Measurements from ENCODE around the gene TNS4.

Gene TNS4

GRCh38 chr17:40540448-40540847 lies 39.0 kb upstream of the TNS4 start:
- no peaks in the 10 kb centered on the region for H3K9me3 Mint-ChIP-seq
- peak overlapping the region; percentile 97 for H3K27ac Mint-ChIP-seq
- peaks cover 25% of the 10 kb centered on the region for H3K27me3 Mint-ChIP-seq
- H3K36me3 Mint-ChIP-seq = peaks cover 11% of the 10 kb centered on the region
- CTCF ChIA-PET = interaction anchor here (0.6 to 15.0 kb wide), 10 partner anchors 8 to 179 kb away, joined by 3 to 271 read pairs (median 4); no protein-coding TSS in a partner anchor
- peaks cover 92% of the 10 kb centered on the region for H3K4me1 Mint-ChIP-seq
- H3K4me3 Mint-ChIP-seq = peak overlapping the region; percentile 74
- DNase-seq = peak; percentile 67

- DNase-seq = peak; percentile 20
- H3K4me1 Mint-ChIP-seq = peaks cover 93% of the 10 kb centered on the region
These were observed 38.4 kb upstream of the TNS4 start for GRCh38 chr17:40539711-40540411.

GRCh38 chr17:40538936-40539705 lies 37.7 kb upstream of the TNS4 start:
- DNase-seq = peak; percentile 20
- Mint-ChIP-seq H3K9me3 (no peaks in the 10 kb centered on the region), H3K27ac (peak overlapping the region; percentile 97), H3K4me3 (no peak overlapping the region), H3K27me3 (peaks cover 25% of the 10 kb centered on the region), H3K36me3 (peaks cover 9% of the 10 kb centered on the region), H3K4me1 (peaks cover 98% of the 10 kb centered on the region)
- CTCF ChIA-PET = interaction anchor here (0.6 to 15.0 kb wide), 9 partner anchors 10 to 176 kb away, joined by 3 to 271 read pairs (median 4); no protein-coding TSS in a partner anchor

More at GRCh38 chr17:40539711-40540411, 38.4 kb upstream of the TNS4 start:
- Mint-ChIP-seq H3K36me3 (peaks cover 9% of the 10 kb centered on the region), H3K27me3 (peaks cover 25% of the 10 kb centered on the region), H3K4me3 (peak overlapping the region; percentile 74), H3K27ac (peak overlapping the region; percentile 97), H3K9me3 (no peaks in the 10 kb centered on the region)
- CTCF ChIA-PET = interaction anchor here (0.8 to 15.0 kb wide), 12 partner anchors 7 to 179 kb away, joined by 3 to 271 read pairs (median 4); no protein-coding TSS in a partner anchor

- DNase-seq = peak; percentile 19
- Mint-ChIP-seq H3K4me1 (peaks cover 98% of the 10 kb centered on the region), H3K4me3 (no peak overlapping the region), H3K27me3 (peaks cover 25% of the 10 kb centered on the region), H3K36me3 (peaks cover 12% of the 10 kb centered on the region), H3K9me3 (no peaks in the 10 kb centered on the region), H3K27ac (peak overlapping the region; percentile 11)
- CTCF ChIA-PET = interaction anchor here (0.6 to 15.0 kb wide), 5 partner anchors 11 to 111 kb away, joined by 3 to 271 read pairs (median 9); no protein-coding TSS in a partner anchor
These were observed 36.9 kb upstream of the TNS4 start for GRCh38 chr17:40538019-40538935.

- H3K36me3 Mint-ChIP-seq = peaks cover 14% of the 10 kb centered on the region
- no peak for DNase-seq
- peaks cover 20% of the 10 kb centered on the region for H3K27me3 Mint-ChIP-seq
- no peak overlapping the region for H3K27ac Mint-ChIP-seq
- peaks cover 98% of the 10 kb centered on the region for H3K4me1 Mint-ChIP-seq
- H3K9me3 Mint-ChIP-seq = no peaks in the 10 kb centered on the region
- H3K4me3 Mint-ChIP-seq = no peak overlapping the region
- CTCF ChIA-PET = interaction anchor here (0.9 to 15.0 kb wide), 6 partner anchors 12 to 176 kb away, joined by 3 to 271 read pairs (median 6); partner anchors contain the start of gene GJD3
These were observed 35.1 kb upstream of the TNS4 start for GRCh38 chr17:40536295-40537171.

- Mint-ChIP-seq H3K9me3 (no peaks in the 10 kb centered on the region), H3K27ac (peak overlapping the region; percentile 68), H3K36me3 (peaks cover 15% of the 10 kb centered on the region), H3K4me1 (peaks cover 98% of the 10 kb centered on the region), H3K4me3 (no peak overlapping the region), H3K27me3 (peaks cover 20% of the 10 kb centered on the region)
- DNase-seq = no peak
- CTCF ChIA-PET = interaction anchor here (0.7 to 15.0 kb wide), 7 partner anchors 23 to 176 kb away, joined by 3 to 271 read pairs (median 8); partner anchors contain the start of genes GJD3 and TOP2A
These were observed 34.5 kb upstream of the TNS4 start for GRCh38 chr17:40535924-40536294.

- Mint-ChIP-seq H3K27me3 (peaks cover 20% of the 10 kb centered on the region), H3K4me3 (no peak overlapping the region), H3K36me3 (peaks cover 18% of the 10 kb centered on the region), H3K4me1 (peaks cover 98% of the 10 kb centered on the region), H3K9me3 (no peaks in the 10 kb centered on the region), H3K27ac (peak overlapping the region; percentile 68)
- CTCF ChIA-PET = interaction anchor here (0.6 to 15.0 kb wide), 12 partner anchors 16 to 507 kb away, joined by 3 to 271 read pairs (median 10); partner anchors contain the start of genes GJD3 and TOP2A
- DNase-seq = no peak
These were observed 34.0 kb upstream of the TNS4 start for GRCh38 chr17:40535438-40535837.

GRCh38 chr17:40534371-40535189 lies 33.2 kb upstream of the TNS4 start:
- Mint-ChIP-seq H3K27me3 (peaks cover 20% of the 10 kb centered on the region), H3K4me1 (peaks cover 96% of the 10 kb centered on the region), H3K27ac (peak overlapping the region; percentile 81), H3K4me3 (no peak overlapping the region), H3K9me3 (no peaks in the 10 kb centered on the region), H3K36me3 (peaks cover 22% of the 10 kb centered on the region)
- DNase-seq = no peak
- CTCF ChIA-PET = interaction anchor here (0.6 to 15.0 kb wide), 15 partner anchors 11 to 506 kb away, joined by 3 to 271 read pairs (median 22); partner anchors contain the start of genes GJD3, IGFBP4 and TOP2A

- H3K9me3 Mint-ChIP-seq = no peaks in the 10 kb centered on the region
These were observed 32.5 kb upstream of the TNS4 start for GRCh38 chr17:40533896-40534295.

GRCh38 chr17:40532520-40533253 lies 31.3 kb upstream of the TNS4 start:
- Mint-ChIP-seq H3K4me1 (peaks cover 96% of the 10 kb centered on the region), H3K27me3 (peaks cover 16% of the 10 kb centered on the region), H3K27ac (peak overlapping the region; percentile 95), H3K4me3 (no peak overlapping the region), H3K36me3 (peaks cover 21% of the 10 kb centered on the region), H3K9me3 (no peaks in the 10 kb centered on the region)
- DNase-seq = peak; percentile 10
- CTCF ChIA-PET = interaction anchor here (0.7 to 15.0 kb wide), 34 partner anchors 8 to 420 kb away, joined by 3 to 271 read pairs (median 6); partner anchors contain the start of genes GJD3, IGFBP4 and TOP2A

More at GRCh38 chr17:40533896-40534295, 32.5 kb upstream of the TNS4 start:
- Mint-ChIP-seq H3K27me3 (peaks cover 20% of the 10 kb centered on the region), H3K4me1 (peaks cover 96% of the 10 kb centered on the region), H3K4me3 (peak overlapping the region; percentile 59), H3K36me3 (peaks cover 19% of the 10 kb centered on the region), H3K27ac (peak overlapping the region; percentile 95)
- no peak for DNase-seq
- CTCF ChIA-PET = interaction anchor here (0.6 to 15.0 kb wide), 31 partner anchors 8 to 231 kb away, joined by 3 to 271 read pairs (median 6); partner anchors contain the start of genes GJD3, IGFBP4 and TOP2A
